Brain pericyte (primary cell): ENCODE results near the gene CYP4Z1.
"Not testable (repeated sequence)": the region's sequence is repeated elsewhere in the genome, so short reads cannot be mapped to it uniquely, and the experiment has no call there.

Experiments
- DNase-seq: peaks from one replicate; pipeline ENCODE4 v3.0.0-alpha.2; 2012; ENCODE audit warnings: low read depth, low spot score

Gene CYP4Z1, protein sequence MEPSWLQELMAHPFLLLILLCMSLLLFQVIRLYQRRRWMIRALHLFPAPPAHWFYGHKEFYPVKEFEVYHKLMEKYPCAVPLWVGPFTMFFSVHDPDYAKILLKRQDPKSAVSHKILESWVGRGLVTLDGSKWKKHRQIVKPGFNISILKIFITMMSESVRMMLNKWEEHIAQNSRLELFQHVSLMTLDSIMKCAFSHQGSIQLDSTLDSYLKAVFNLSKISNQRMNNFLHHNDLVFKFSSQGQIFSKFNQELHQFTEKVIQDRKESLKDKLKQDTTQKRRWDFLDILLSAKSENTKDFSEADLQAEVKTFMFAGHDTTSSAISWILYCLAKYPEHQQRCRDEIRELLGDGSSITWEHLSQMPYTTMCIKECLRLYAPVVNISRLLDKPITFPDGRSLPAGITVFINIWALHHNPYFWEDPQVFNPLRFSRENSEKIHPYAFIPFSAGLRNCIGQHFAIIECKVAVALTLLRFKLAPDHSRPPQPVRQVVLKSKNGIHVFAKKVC

DNA sequence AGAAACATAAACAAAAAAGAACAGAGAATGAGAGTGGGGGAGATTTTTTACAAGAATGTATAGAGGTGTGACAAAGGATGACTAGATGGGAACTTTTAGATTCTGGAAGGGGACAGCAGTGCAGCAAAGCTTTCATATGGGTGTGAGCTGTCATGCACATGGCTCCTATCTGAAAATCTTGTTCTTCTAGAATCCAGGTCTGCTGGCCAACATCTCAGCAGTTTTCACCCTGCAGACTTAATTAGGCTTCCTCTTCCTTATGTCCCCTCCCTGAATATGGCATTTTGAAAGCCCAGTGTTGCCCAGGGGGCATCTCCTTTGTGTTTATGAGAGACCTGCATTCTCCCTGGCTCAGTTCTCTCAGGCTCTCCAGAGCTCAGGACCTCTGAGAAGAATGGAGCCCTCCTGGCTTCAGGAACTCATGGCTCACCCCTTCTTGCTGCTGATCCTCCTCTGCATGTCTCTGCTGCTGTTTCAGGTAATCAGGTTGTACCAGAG lies at the start of gene CYP4Z1:
CYP4Z1 (plus strand) TSS at position 135 of the 498 bp plus-strand sequence; CDS start at position 395, 260 bp downstream.
- no peak for DNase-seq

DNA sequence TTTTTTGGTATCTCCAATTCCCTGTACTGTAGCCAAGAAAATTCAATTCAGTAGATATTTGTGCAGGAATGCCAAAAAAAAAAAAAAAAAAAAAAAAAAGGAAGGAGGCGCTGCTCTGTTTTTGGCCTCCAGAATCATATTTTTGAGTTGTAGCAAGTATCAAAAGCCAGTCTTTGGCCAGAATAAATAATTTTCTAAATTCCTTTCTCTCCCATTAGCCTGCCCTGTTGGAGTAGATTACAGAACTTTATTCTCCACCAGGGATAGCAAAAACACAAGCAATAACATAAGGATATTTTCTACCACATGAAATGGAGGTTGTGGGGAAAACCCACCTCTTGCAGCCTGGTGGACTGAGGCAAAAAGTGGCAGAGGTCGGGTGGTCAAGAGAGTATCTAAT lies 46.0 kb upstream of the CYP4Z1 start:
- no peak for DNase-seq

DNA sequence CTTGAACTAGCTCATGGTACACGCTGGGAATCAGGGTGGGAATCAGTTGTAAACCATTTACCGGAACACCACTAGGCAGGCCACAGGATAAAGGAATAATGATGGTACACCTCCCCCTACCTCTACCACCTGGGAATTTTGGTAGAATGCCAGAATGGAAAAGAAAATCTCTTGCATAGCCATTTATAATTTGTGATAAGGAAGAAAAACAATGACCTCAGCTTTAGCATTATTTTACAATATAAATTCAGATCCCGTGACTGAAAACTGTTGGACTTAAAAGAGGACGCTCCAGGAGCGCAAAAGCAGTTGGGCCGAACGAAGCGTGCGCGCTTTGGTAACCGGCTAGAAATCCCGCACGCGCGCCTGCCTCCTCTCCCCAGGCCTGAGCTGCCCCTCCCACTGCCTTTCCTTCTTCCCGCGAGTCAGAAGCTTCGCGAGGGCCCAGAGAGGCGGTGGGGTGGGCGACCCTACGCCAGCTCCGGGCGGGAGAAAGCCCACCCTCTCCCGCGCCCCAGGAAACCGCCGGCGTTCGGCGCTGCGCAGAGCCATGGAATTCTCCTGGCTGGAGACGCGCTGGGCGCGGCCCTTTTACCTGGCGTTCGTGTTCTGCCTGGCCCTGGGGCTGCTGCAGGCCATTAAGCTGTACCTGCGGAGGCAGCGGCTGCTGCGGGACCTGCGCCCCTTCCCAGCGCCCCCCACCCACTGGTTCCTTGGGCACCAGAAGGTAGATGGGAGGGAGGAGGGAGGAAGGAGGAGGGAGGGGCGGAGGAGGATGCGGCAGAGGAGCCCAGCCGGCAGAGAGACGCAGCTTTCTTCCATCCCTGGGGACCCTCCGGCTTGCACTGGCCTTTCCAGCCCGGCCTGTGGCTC lies 43.5 kb upstream of the CYP4Z1 start, which contains the start of gene CYP4X1:
CYP4X1 (plus strand) TSS at position 402 of the 873 bp plus-strand sequence; CDS start at position 551, 149 bp downstream.
- DNase-seq = no peak

GRCh38 chr1:47024141-47024801 lies 42.8 kb upstream of the CYP4Z1 start:
- peak; percentile 17 for DNase-seq

- no peak for DNase-seq
Measured at GRCh38 chr1:47030170-47030805, 36.7 kb upstream of the CYP4Z1 start.

- peak; percentile 58 for DNase-seq
Measured at GRCh38 chr1:47031059-47031458, 36.0 kb upstream of the CYP4Z1 start.

DNA sequence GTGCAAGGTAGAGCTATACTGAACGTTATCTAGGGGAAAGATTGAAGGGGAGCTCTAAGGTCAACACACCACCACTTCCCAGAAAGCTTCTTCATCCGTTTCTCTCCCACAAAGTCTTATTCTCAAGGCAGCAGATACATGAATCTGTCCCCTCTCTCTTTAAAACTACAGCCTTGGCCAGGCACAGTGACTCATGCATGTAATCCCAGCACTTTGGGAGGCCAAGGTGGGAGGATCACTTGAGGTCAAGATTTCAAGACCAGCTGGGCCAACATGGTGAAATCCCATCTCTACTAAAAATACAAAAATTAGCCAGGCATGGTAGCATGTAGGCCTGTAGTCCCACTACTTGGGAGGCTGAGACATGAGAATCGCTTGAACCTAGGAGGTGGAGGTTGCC lies 35.4 kb upstream of the CYP4Z1 start:
- peak; percentile 21 for DNase-seq

- DNase-seq = no peak
Measured at GRCh38 chr1:47036764-47037163, 30.3 kb upstream of the CYP4Z1 start.

- DNase-seq = no peak
Measured at GRCh38 chr1:47059376-47059775, 7.7 kb upstream of the CYP4Z1 start.

- not testable (repeated sequence) for DNase-seq
Measured at GRCh38 chr1:47069080-47069479, 2.0 kb downstream of the CYP4Z1 start.

GRCh38 chr1:47069509-47069908 lies 2.5 kb downstream of the CYP4Z1 start:
- DNase-seq = not testable (repeated sequence)

DNA sequence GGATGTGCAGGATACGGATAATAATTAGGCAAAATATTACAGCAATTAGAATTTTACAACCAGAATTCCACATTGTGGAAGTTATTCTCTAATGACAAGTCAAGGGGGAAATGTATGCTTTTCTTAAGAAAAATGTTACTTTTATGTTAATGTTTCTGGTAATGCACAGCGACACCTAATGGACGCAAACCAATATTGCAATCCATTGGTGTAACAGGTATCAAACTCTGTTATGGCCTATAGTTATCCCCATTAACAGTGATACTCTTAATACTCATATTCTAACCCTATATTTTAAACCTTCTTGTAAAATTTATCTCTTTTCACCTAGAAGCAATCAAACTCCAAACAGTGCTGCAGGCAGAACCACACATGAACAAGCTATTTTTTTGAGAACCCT lies 22.3 kb downstream of the CYP4Z1 start:
- peak; percentile 1 for DNase-seq

- not testable (repeated sequence) for DNase-seq
Measured at GRCh38 chr1:47091476-47091875, 24.4 kb downstream of the CYP4Z1 start.

GRCh38 chr1:47104816-47105215 lies 37.8 kb downstream of the CYP4Z1 start:
- no peak for DNase-seq

DNA sequence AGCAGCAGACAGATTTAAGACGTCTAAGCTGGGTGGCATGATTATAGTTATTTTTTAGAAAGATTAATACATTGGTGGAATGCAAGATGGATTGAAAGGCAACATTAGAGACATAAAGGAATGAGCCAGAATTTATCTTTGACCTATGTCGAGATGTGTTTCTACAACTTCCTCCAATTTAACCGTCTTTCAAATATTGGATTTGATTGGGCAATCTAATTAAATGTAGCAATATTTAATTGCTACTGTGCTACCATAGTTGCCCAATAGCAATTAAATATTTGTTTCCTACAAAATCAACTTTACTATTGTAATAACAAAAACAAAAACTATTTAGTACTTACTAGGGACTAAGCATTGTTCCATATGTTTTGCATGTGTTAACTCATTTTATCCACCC lies 39.8 kb downstream of the CYP4Z1 start:
- no peak for DNase-seq

DNA sequence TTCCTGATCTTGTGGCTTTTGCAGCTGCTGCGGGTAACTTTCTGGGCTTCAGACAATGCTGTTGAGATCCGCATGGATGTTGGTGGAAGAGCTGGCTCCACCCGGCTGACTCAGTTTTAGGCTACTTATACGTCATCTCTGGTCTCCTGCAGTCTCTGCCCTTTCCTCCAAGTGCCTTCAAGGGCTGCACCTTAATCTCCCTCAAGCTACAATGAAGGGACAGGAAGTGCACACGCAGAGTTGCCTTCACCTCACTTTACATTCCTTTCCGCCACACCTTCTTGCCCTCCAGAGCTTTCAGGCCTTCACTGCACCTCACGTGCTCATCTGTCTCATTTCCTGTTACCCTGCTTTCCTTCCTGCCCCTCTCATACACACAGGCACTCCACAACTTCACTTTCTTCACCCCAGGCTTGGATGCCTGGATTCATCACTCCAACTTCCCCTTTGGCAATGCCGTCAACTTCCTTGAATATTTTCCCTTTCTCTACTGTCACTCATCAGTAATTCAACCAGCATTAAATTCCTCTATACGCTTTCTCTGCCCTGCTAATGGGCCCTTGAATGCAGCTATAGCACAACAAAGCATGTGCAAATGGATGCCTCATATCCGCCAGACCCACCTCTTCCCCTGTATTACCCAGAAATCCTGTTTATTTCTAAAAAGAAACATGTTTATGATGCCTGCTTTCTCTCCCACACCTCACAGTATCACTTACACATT lies 41.0 kb downstream of the CYP4Z1 start:
- DNase-seq = not testable (repeated sequence)

- DNase-seq = not testable (repeated sequence)
Measured at GRCh38 chr1:47109482-47109881, 42.5 kb downstream of the CYP4Z1 start.

DNA sequence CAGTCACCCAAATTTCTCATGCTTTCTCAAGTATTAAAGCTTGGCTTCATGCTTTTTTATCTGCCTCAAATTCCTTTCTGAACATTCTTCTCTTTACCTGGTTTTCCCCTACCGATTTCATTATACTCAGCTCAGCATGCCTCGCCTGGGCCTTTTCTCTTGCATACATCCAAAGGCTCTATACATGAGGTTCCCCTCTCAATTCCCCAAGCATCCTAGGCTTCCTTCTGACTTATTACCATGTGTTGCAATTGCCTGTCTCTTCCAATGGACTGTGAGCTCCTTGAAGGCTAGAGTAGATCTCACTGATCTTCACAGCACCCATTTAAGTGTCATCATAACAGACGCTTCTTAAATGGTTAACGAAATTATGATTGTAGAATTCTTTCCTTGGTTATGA lies 46.1 kb downstream of the CYP4Z1 start:
- DNase-seq = no peak

GRCh38 chr1:47121039-47121438 lies 54.0 kb downstream of the CYP4Z1 start:
- DNase-seq = not testable (repeated sequence)

- DNase-seq = not testable (repeated sequence)
Measured at GRCh38 chr1:47124834-47125233, 57.8 kb downstream of the CYP4Z1 start.
